ENCODE results near the gene LHX6.
A peak's percentile ranks its signal among the peaks of the same experiment; 100 is the strongest.

The LHX6 gene

GRCh38 chr9:122191584-122191983 is 37.2 kb downstream of the LHX6 start:
- no peak for DNase-seq (ENCODE audit: low read depth in 2 of 2)

GRCh38 chr9:122190597-122191381 is 38.0 kb downstream of the LHX6 start:
- no peak for DNase-seq (ENCODE audit: low read depth in 2 of 2)

GRCh38 chr9:122188369-122188768 is 40.4 kb downstream of the LHX6 start:
- no peak for DNase-seq (ENCODE audit: low read depth in 2 of 2)

DNA sequence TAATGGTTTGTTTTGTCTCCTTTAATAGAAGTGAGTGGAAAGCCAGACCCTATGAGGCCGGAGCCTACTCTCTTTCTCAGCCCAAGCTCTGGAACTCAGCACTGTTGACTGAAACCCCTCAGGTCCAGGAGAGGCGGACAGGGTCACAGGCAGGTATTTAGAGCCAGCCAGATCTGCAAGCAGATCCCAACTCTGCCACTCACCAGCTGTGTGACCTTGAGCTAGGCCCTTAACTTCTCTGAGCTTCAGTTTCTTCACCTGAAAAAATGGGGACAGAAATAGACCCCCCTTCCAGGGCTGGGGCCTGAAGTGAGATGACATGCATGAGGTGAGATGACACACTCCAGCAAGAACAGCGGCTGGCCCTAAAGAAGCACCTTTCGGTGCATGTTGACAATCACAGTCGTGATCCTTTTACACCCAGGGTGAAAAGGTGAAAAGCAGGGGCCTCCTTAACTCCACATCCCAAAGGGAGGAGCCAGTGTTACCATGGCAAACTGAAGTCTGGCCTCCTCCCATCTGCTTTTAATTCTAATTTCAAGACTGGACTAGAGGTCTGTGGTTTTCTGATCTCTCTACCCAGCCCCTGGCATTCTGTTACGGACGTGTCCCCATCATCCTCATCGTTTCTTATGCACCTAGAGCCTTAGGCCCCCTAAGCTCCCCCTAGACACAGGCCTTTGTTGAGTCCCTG is 41.8 kb downstream of the LHX6 start:
- no peak for DNase-seq (ENCODE audit: low read depth in 2 of 2)

DNA sequence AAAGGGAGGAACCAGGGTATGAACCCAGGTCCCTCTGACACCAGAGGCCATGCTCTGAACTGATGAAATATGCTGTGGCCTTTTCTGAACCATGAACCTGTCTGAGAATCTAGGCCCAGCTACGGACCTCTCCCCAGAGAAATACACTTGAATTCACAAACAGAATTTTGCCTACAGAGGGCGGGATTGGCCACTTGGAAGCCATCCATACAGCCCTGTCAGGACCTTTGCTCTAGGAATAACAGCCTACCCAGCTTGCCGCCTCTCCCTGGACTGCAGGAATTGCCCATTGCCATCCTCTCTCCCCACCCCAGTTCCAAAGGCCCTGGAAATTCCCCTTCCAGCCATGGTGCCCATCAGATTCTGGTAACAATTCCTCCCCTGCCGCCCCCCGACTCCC is 42.5 kb downstream of the LHX6 start:
- DNase-seq (ENCODE audit: low read depth in 2 of 2): no peak

GRCh38 chr9:122184551-122184950 is 44.2 kb downstream of the LHX6 start:
- no peak for DNase-seq (ENCODE audit: low read depth in 2 of 2)

- no peak for DNase-seq (ENCODE audit: low read depth in 2 of 2)
Measured at GRCh38 chr9:122183501-122183900, 45.3 kb downstream of the LHX6 start.

GRCh38 chr9:122180633-122181032 is 48.1 kb downstream of the LHX6 start:
- DNase-seq (ENCODE audit: low read depth in 2 of 2): no peak

DNA sequence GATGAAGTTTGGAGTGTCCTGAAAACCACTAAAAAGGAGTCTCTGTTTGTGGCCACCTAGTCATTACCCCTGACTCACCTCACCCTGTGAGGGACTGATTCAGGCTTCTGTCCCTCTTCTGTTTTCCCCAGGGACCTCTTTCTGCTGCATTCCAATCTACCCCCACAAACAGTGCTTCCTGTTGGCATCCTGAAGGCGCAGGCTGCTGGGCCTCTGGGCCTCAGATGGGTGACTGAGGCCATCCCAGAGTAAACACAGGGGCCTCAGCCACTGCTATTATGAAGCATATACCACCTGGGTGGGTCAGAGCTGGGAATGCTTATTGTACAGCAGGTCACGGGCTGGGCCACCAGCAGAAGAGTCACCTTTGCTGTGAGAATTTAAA is 49.1 kb downstream of the LHX6 start:
- no peak for DNase-seq (ENCODE audit: low read depth in 2 of 2)

DNA sequence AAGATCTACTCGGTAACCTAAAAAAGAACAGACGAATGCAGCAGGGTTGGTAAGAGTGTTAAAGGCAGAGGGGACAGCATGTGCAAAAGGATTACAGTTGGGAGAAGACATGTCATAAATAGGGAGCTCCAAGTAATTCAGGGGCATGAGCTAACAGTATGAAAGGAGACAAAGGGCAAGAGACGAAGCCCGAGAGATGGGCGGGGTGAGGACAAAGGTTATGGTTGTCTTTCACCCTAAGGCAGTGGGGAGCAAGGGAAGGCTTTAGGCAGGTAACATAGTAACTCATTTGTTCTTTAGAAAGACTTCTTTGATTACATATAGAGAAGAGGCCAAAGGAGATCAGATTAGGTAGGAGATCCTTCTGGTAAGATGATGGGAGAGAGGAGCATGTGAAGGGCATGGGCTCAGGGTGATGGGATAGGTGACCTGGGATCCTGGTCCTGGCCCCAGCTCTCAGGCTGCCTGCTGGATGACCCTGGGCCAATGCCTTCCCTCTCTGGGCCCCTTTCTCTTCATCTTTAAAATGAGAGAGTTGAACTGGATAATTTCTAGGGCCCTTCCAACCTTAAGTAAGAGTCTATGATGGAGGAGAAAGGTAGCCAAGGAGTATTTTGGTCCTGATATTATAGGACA is 49.6 kb downstream of the LHX6 start:
- no peak for DNase-seq (ENCODE audit: low read depth in 2 of 2)

- DNase-seq (ENCODE audit: low read depth in 2 of 2): no peak
Measured at GRCh38 chr9:122176916-122177315, 51.8 kb downstream of the LHX6 start.

- no peak for DNase-seq (ENCODE audit: low read depth in 2 of 2)
Measured at GRCh38 chr9:122173670-122174069, 55.1 kb downstream of the LHX6 start.

- DNase-seq (ENCODE audit: low read depth in 2 of 2): no peak
Measured at GRCh38 chr9:122172131-122172530, 56.6 kb downstream of the LHX6 start.

- DNase-seq (ENCODE audit: low read depth in 2 of 2): no peak
Measured at GRCh38 chr9:122168356-122168755, 60.4 kb downstream of the LHX6 start.

DNA sequence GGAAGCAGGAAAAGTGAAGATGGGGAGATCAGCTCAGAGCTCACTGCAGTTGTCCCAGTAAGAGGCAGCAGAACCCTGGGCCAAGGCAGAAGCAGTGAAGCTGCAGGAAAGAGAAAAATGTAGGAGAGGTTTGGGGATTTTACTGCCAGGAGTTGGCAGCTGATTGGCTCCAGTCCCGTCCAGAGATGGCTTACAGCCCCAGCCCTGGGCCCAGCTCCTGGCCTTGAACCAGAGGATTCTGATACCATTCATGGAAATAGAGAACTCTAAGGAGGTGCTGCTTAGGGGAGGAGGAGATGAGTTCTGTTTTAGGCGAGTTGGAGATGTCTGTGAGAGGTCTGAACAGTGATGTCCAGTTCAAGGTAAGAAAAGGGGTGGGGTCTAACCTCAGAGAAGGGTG is 64.5 kb downstream of the LHX6 start:
- DNase-seq (ENCODE audit: low read depth in 2 of 2): no peak

DNA sequence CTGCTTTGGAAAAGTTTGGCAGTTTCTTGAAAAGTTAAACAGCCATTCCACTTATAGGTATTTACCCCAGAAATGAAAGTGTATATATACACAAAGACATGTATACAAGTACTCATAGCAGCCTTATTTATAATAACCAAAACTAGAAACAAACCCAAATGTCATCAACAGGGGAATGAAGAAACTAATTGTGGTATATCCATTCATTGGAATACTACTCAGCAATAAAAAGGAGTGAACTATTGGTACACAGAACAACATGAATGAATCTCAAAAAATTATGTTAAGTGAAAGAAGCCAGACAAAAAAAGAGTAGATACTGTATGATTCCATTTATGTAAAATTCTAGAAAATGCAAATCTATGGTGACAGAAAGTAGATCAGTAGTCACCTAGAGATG is 66.3 kb downstream of the LHX6 start:
- no peak for DNase-seq (ENCODE audit: low read depth in 2 of 2)

- DNase-seq (ENCODE audit: low read depth in 2 of 2): no peak
Measured at GRCh38 chr9:122159925-122160246, 68.9 kb downstream of the LHX6 start.

- peak; percentile 89 to 92 for DNase-seq (ENCODE audit: low read depth in 2 of 2)
Measured at GRCh38 chr9:122159026-122159924, 69.5 kb downstream of the LHX6 start, which contains the start of the genes MORN5 and NDUFA8. Gene MORN5 (plus strand): TSS chr9:122159908. CDS start chr9:122159973, 65 bp downstream. Gene NDUFA8 (minus strand): TSS chr9:122159779. CDS start chr9:122159677, 102 bp downstream.

DNA sequence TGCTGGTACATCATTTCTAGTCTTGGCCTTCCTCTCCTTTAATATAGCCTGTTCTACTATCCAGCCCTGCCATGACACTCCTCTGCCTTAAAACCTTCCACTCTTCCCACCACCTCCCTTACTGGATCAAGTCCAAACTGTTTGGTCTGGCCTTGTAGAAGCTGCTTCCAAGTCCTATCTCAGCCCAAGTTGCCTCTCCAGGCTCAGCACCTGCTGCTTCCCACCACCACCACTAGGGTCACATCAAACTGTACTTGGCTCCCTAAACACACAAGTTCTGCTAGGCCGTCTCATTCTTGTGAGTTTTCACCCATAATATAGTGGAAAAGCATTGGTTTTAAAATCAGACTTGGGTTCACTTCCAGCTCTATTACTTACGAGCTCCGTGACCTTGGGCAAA is 70.6 kb downstream of the LHX6 start:
- DNase-seq (ENCODE audit: low read depth in 2 of 2): no peak

- DNase-seq (ENCODE audit: low read depth in 2 of 2): no peak
Measured at GRCh38 chr9:122155796-122156195, 73.0 kb downstream of the LHX6 start.

Measured in stimulated activated CD8-positive, alpha-beta memory T cell treated with anti-CD3 and anti-CD28 coated beads, Interleukin-7, amount 100 ng/mL, for 1 hour (primary cell).